HG03108 (cell line): ENCODE measurements around the gene PIP5KL1.
A peak's percentile ranks its signal among the peaks of the same experiment; 100 is the strongest.

Source experiments
- ATAC-seq: cut with Tn5 transposase; IDR thresholded peaks from one replicate; pipeline ENCODE4 v1.9.1; 2021; ENCODE audit warnings: moderate library complexity; ENCODE audit not compliant: unreplicated experiment

PIP5KL1 gene

GRCh38 chr9:127934986-127935385, 4.4 kb upstream of the PIP5KL1 start:
- no peak for ATAC-seq

GRCh38 chr9:127934248-127934647, 3.7 kb upstream of the PIP5KL1 start:
- no peak for ATAC-seq

- ATAC-seq, result peak; percentile 20
Measured at GRCh38 chr9:127931092-127931881, 710 bp upstream of the PIP5KL1 start.

GRCh38 chr9:127929625-127929979, 975 bp downstream of the PIP5KL1 start:
- ATAC-seq, result no peak

GRCh38 chr9:127928676-127929624, 1.6 kb downstream of the PIP5KL1 start:
- no peak for ATAC-seq

GRCh38 chr9:127927988-127928675, 2.4 kb downstream of the PIP5KL1 start:
- no peak for ATAC-seq

GRCh38 chr9:127927201-127927987, 3.2 kb downstream of the PIP5KL1 start:
- no peak for ATAC-seq

- ATAC-seq, result no peak
Measured at GRCh38 chr9:127926906-127927200, 3.7 kb downstream of the PIP5KL1 start.

GRCh38 chr9:127925959-127926905, 4.3 kb downstream of the PIP5KL1 start:
- ATAC-seq, result no peak

- ATAC-seq, result no peak
Measured at GRCh38 chr9:127924736-127925444, 5.7 kb downstream of the PIP5KL1 start.

GRCh38 chr9:127923771-127924170, 6.8 kb downstream of the PIP5KL1 start:
- ATAC-seq, result no peak

GRCh38 chr9:127923046-127923445, 7.5 kb downstream of the PIP5KL1 start:
- ATAC-seq, result no peak

GRCh38 chr9:127921557-127922120, 8.9 kb downstream of the PIP5KL1 start:
- no peak for ATAC-seq

GRCh38 chr9:127920794-127921193, 9.8 kb downstream of the PIP5KL1 start:
- no peak for ATAC-seq

- ATAC-seq, result no peak
Measured at GRCh38 chr9:127919253-127919815, 11.2 kb downstream of the PIP5KL1 start.

GRCh38 chr9:127918183-127919107, 12.1 kb downstream of the PIP5KL1 start:
- ATAC-seq, result no peak

GRCh38 chr9:127917603-127918002, 13.0 kb downstream of the PIP5KL1 start:
- peak; percentile 26 for ATAC-seq
